NCI-H2171 treated with DMSO at 0.1 percent for 48 hours (cell line): ENCODE measurements around the gene ASB13.
"Not testable (repeated sequence)": the region's sequence is repeated elsewhere in the genome, so short reads cannot be mapped to it uniquely, and the experiment has no call there.

Experiments
- DNase-seq: peaks from one replicate; lab custom pipeline; 2025; lab: John Stamatoyannopoulos, UW

ASB13 gene

DNA sequence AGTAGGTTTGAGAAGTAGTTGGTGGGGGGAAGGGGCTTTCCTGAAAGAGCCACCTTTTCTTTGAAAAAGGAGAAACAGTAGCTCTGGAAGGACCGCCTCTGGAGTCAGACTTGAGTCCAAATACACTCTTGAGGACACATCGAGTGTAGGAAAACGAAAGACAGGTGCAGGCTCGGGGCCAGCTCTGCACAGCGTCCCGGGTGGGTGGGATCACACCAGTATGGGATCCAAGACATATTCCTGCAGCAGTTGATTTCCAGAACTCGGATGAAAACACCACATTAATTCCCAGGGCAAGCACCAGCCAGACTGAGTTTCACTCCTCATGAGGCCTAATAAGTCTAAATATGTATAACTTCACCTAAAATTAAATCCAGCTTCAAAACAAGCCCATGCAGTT is 61.4 kb downstream of the ASB13 start:
- no peak for DNase-seq

DNA sequence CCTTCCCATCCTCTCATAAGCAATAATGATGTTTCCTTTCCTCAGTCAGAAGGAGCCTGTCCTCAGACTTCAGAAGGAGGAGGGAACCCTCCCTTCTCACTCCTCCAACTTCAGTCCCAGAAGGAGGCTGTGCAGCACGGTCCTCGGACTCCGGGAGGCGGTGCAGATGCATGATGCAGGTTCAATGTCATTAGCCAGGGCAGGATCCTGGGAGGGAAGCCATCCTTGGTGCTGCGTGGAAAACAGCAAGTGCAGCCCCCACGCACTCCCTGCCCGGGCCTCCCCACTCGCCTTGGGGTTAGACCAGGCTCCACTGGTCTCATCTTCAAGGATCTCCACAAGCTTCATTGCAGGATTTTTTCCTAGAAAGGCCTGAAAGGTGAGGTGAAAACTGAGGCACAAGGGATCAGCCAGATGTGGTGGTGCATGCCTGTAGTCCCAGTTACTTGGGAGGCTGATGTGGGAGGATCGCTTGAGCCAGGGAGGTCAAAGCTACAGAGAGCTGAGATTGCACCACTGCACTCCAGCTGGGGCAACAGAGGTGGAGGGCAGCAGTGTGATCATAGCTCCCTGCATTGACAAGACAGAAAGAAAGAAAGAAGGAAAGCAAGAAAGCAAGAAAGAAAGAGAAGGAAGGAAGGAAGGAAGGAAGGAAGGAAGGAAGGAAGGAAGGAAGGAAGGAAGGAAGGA is 62.0 kb downstream of the ASB13 start:
- DNase-seq = no peak

GRCh38 chr10:5603848-5604170 is 62.6 kb downstream of the ASB13 start:
- no peak for DNase-seq

GRCh38 chr10:5603091-5603847 is 63.1 kb downstream of the ASB13 start:
- no peak for DNase-seq

DNA sequence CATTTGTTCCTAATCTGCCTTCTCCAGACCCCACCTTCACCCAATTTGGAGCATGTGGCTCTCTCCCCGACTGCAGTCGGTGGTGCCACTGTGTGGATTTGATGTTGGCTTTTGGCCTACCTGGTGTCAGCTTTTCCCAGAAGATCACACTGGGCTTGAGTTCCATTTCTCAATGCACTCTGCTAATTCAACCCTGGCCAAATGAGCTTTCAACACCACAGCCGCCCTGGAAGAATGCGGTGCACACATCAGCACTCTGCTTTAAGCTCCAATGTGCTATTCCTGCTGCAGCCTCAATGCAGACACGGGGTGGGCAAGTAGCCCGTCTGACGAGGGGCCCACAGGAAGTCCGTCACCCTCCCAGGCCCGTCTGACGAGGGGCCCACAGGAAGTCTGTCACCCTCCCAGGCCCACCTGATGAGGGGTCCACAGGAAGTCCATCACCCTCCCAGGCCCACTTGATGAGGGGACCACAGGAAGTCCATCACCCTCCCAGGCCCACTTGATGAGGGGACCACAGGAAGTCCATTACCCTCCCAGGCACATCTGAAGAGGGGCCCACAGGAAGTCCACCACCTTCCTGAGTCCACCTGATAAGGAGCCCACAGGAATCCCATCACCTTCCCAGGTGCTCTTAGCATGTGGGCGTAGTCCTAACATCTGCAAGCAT is 64.4 kb downstream of the ASB13 start:
- DNase-seq = no peak

GRCh38 chr10:5600908-5601307 is 65.5 kb downstream of the ASB13 start:
- no peak for DNase-seq

DNA sequence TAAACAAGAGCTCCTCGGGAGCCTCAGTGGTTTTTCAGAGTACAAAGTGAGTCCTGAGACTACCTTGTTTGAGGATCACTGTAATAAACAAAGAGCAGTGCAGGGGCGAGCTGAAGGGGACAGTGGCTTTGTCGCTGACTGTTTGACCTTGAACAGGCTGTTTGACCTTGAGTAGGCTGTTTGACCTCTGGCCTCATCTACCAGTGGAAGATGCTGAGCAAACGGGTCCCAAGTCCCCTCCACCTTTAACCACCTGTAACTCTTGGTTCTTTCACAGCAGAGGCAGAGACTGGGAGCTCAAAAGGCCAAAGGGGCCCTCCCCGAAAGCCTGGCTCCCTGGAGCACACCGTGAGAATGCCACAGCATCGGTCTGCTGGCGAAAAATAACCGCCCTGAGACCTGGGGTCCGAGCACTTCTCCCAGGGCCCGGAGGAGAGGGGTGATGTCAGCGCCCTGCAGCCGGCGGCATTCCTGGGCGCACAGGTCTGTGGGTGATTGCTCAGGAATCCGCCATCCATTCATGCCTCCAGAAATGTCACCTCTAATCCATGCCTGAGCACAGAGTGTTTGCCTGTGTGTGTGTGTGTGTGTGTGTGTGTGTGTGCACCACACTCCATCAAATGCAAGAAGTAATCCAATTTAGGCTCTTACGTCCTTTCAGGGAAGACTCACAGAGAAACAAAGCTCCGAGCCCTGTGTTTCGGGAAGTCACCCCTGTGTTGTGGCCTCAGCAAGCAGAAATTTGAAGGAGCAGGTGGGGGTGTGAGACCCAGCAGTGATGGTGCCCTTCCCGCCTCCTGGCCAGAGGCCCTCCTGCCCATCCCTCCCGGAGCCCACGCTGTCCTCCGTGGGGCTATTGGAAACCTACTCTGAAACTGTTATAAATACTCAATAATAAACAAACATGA is 66.5 kb downstream of the ASB13 start:
- no peak for DNase-seq

DNA sequence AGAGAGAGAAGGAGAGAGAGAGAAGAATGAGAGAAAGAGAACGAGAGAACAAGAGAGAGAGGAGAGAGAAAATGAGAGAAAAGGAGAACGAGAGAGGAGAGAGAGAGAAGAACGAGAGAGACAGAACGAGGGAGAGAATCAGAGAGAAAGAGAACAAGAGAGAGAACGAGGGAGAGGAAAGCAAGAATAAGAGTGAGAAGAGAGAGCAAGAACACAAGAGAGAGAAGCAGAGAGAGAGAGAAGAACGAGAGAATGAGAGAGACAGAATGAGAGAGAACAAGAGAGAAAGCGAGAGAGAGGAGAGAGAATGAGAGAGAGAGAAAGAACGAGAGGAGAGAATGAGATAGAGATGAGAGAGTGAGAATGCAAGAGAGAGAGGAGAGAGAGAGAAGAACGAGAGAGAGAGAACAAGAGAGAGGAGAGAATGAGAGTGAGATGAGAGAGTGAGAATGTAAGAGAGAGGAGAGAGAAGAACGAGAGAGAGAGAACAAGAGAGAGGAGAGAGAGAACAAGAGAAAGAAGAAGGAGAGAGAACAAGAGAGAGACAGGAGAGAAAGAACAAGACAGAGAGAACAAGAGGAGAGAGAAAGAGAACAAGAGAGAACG is 68.2 kb downstream of the ASB13 start:
- no peak for DNase-seq

DNA sequence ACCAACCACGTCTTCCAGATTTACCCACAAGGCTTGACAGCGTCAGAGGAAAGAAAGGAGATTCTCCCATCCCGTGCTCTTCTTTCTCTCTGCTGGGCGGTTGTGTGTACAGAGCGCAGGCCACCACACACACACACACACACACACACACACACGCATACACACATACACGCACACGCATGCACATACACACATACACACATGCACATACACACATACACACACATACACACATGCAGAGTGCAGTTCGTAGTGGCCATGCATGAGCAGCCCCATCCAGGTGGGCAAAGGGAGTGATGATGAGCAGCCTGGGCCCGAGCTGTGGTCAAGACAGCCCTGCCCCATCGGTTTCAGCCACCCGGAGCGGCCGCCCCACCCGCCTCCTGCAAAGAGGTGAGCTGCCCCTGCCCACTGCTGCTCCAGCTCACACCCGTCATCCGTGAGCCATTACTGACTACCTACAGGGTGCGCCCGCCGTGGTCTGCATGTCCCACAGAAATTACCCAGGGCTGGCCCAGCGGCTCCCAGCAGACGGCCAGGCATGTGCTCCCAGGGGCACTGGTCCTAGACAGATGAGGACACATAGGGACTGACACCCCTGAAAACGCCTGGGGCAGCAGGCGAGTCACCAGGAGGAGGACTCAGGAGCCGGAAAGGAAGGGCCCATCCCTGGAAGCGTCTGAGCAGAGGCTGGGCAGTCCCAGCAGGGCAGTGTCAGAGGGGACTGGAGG is 69.6 kb downstream of the ASB13 start:
- DNase-seq = no peak

DNA sequence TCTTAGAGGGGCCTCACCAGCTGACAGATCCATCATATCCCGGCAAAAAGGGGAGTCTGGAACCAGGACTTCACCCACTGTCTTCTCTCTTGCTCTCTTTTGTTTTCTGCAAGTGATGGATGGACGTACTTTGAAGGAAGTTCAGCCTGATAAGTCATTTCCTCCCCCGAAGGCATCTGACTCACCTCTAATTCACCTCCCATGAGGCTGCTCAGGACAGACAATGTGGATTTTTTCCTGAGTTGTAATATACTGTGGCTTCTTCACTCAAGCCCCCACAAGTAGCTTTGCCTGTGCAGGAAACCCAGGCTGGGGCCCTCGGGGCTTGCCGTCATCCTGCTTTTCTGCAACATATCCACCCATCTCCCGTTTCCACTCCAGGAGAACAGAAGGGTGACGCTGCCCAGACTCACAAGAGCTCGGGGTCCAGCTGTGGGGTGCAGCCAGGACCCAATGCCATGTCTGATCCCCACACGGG is 70.4 kb downstream of the ASB13 start:
- DNase-seq = no peak

DNA sequence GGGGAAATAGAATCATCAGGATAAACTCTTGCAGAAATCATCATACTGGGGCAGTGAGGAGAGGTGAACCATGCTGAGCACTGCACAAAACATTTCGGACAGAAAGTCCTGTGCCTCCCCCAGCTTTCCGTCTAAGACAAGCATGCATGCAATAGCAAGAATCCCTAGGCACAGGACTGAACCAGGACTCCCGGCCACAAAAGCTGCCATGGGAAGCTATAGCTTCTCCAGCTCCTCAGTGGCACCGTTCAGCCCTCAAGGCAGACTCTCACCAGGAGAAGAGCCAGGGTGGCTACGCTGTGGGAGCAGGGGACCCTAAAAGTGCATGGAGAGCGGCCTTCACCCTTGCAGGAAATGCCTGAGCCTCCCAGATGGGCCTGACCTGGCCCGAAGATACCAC is 70.8 kb downstream of the ASB13 start:
- no peak for DNase-seq

DNA sequence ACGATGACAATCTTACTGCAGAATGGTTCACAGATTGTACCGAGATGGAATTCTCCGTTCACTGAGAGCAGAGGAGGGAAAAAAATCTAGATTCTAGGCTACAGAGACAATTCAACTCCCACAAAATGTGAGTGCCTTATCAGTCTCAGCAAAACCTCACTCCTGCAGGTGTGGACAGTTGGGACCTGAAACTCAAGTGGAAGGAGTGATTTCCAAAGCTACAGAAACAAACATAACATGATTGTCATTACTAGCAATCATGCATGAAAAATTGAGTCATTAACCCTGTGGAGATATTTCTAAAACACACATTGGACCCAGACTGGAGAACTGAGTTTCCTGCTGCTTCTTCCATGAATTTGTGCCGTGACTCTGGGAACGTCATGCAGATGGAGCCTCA is 71.3 kb downstream of the ASB13 start:
- no peak for DNase-seq

DNA sequence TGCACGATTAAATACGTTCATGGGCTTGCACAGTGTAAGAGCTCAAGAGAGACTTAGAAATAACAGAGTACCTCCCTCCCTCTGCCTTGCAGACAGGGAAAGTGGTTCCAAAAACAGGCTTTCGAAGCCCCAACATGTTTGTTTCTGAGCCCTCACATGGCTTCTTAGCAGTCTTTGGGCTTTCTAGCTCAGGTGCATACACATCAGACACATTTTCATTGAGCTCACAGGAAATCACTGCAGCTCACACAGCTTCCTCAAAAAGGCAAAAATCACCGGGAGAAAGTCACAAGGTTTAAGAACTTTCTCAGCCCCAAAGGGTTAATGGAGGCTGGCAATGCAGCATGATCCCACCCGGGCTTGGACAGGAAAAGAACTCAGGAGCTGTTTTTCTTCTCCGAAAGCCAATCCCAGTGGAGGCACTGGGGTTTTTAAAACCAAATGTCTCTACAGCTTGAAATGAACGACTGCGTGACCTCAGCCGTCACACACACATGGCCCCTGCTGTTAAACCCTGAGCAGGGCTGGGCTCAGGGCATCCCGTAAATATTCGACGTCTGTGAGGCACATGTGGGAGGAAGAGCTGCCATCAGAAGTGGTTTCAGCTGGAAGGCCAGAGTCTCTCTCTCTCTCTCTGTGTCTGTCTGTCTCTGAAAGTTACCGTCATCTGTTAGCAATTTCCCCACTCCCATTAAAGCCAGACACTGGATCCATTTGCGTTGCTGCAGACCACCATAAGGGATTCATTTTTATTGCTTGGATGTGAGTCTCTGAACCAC is 71.9 kb downstream of the ASB13 start:
- DNase-seq = no peak

GRCh38 chr10:5593347-5593746 is 73.0 kb downstream of the ASB13 start:
- DNase-seq = not testable (repeated sequence)

GRCh38 chr10:5592070-5592469 is 74.3 kb downstream of the ASB13 start:
- no peak for DNase-seq

- no peak for DNase-seq
These were observed 75.0 kb downstream of the ASB13 start for GRCh38 chr10:5591336-5591824.

GRCh38 chr10:5590816-5591215 is 75.6 kb downstream of the ASB13 start:
- DNase-seq = no peak

GRCh38 chr10:5589661-5590511 is 76.5 kb downstream of the ASB13 start:
- no peak for DNase-seq

DNA sequence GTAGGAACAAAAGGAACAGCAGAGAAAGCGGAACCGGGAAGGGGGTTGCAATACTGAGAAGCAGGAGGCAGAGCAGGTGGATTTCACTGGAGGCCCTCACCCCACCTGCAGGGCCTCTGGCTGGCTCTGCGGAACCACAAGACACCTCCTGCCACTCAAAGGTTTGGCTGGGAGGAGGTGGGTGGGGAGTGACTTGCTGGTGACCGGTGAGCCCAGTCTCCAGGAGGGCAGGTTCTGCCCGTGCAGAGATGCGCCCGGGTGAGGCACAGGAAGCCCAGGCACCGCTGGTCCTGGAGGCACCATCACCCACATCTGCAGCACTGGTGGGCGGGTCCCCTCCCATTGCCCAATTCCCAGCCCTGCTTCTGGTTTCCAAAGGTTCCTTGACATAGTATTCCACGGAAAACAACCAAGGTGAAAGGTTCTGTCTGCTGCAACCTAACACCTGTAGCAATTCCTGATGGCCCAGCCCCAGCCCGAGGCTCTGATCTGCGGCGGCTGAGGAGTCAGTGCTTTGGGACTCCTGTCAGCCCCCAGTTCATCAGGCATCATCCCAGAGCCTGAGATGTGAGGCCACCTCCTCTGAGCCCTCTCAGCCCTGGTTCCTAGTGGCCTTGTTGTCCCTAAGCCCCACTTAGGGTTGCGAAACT is 77.3 kb downstream of the ASB13 start:
- DNase-seq = no peak
